Suppressor macrophage treated with lipopolysaccharide for 4 hours (primary cell): ENCODE measurements around the gene EQTN.
"Not testable (repeated sequence)": the region's sequence is repeated elsewhere in the genome, so short reads cannot be mapped to it uniquely, and the experiment has no call there.

ENCODE experiments used
- DNase-seq: peaks from one replicate; pipeline ENCODE4 v3.0.0-alpha.2; 2020

Gene EQTN

DNA sequence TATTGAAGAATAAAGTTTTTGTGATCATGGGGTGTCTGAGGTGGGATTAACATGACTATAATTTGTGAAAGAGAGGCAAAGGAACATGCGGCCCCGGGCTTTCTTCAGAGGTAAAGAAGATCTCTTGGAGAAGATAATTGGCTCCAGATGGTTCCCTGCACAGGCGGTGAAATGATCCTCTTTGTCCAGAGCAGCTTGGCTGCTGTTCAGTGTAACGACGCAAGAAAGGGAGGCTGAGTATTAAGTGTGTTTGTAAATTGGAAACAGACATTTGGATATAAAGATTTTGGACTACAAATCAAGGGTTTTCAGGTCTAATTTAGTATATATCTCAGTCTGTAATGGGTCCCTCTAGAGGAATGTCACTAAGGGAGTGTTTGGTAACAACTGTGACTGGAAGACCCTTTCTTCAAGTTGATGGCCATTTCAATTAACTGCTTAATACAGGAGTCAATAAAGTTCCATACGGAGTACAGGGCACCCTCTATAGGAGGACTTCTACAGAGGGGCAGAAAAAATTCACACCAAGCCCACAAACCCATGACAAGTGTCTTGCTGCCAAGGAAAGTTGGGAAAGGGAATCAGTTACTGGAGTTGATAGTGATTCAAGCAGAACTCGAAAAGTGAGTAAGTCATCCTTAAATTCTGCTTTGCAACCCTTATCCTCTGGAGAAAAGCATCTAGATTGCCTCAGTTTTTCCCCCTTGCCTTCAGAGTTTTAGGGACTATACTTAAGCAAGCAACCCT, 4.1 kb downstream of the EQTN start:
- DNase-seq, result no peak

DNA sequence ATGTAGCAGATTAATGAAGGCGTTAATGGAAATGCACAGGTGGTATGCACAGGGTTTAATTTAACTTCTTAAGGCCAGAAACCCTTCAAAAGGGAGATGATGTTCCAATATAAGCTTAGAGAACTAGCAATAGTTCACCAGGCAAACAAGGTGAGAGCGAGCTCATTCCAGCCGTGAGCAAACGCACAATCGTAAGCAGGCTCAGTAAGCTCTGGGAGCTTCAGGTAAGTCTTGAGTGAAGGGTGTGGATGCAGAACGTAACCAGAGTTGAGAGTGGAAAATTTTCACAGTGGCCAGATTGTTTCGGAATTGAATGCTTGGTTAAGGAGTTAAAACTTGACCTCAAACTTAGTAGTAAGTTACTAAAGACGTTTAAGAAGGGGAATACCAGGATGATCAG, 5.7 kb downstream of the EQTN start:
- DNase-seq, result no peak

DNA sequence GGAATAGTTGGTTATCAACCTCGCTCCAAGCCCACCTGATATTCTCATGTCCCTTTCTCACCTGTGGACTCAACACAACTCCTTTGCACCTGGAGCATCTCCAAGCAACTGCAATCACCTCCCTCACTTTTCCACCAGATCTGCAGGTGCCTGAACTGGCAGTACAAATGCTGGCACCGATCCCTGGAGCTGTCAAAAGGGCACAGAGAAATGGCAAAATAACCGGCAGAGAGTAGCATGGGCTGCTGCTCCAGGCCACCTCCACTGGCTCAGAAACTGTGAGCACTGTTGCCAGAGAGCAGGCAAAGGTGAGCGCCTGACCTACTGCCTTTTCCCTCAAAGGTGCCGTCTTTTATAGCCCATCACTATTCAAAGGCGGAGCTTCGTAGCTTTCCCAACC, 14.7 kb downstream of the EQTN start:
- DNase-seq, result no peak

GRCh38 chr9:27280860-27281259, 16.1 kb downstream of the EQTN start:
- no peak for DNase-seq

DNA sequence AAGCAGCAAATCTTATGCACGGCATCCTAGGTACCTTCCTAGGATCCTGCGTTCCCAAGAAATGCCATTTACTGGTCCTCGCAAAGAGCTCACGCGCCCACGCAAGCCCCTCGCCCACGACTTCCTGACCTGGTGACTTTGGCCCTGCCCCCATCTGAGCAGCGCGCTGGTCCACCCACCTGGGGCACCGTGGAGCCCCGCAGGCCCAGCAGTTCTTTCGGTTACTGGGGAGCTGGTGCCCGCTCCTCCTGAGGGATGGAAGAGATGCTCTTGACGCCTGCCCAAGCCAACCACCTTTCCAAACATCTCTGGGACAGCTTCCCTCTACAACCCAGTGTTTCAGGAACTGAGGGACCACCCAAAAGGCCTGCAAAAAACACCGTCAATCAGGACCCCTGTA, 16.7 kb downstream of the EQTN start:
- DNase-seq, result no peak

DNA sequence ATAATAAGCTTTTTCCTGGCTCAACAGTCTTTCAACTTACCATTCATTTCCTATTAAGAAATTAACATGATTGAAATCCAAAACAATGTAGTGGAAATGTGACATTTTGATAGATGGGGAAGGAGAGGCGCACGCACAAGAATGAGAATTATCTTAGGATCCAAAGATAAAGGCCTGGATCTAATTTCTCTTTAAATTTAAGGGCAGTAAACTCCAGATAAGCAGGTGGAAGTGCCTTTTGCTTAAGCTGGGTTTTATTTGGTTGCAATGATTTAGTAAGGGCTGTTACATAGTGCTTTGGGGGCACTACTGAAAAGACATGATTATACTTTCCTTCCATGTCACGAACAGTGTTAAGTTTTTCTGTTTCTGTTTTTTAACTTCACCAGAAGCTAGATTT, 17.3 kb downstream of the EQTN start:
- DNase-seq, result no peak

- DNase-seq, result no peak
Observed at GRCh38 chr9:27278374-27278773, 18.6 kb downstream of the EQTN start.

DNA sequence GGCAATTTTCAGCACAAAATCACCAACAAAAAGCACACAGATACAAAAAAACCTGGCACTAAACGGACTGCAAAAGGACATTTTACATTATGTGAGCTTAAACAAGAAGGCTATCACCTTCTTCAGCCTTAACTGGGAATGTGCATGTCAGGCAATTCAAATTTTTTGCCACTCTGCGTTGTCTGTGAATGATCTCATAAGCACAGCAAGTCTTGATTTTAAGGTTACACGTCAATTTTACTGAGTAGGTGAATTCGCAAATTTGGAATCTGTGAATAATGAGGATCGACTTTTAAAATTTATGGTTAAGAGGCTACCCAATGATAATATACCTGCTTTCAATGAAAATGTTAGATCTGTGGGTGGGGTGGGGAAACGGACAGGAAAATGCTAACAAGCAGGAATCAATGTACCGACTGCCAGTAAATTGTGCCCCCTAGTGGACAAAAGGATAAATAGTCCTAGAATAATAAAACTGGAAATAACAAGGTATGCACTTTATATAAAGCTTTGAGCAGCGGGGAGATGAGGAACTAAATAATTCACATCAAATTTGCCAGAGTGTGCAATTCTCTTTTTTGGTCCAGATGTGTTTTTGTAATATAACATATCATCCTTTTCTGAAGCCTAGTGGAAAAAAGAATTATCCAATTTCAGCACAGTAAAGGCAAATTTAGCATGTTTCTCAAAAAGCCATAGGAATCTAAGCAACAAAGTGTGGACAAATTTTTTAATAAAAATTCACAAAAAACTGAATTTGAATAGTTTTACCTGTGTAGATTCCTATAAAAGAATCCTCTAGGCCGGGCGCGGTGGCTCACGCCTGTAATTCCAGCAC, 20.5 kb downstream of the EQTN start:
- peak; percentile 68 for DNase-seq

GRCh38 chr9:27273186-27273585, 23.8 kb downstream of the EQTN start:
- no peak for DNase-seq

- DNase-seq, result no peak
Observed at GRCh38 chr9:27272103-27272502, 24.8 kb downstream of the EQTN start.

GRCh38 chr9:27261517-27262211, 35.3 kb downstream of the EQTN start:
- no peak for DNase-seq

- no peak for DNase-seq
Observed at GRCh38 chr9:27260789-27261516, 36.0 kb downstream of the EQTN start.

- DNase-seq, result no peak
Observed at GRCh38 chr9:27258662-27259061, 38.3 kb downstream of the EQTN start.

- no peak for DNase-seq
Observed at GRCh38 chr9:27248702-27249101, 48.2 kb downstream of the EQTN start.

GRCh38 chr9:27247756-27248155, 49.2 kb downstream of the EQTN start:
- DNase-seq, result peak; percentile 19

- not testable (repeated sequence) for DNase-seq
Observed at GRCh38 chr9:27239648-27240047, 57.3 kb downstream of the EQTN start.
